ENCODE data around the gene NCAM2.

Gene NCAM2

GRCh38 chr21:21000591-21001175, 2.5 kb downstream of the NCAM2 start:
- H3K4me2 ChIP-seq (ENCODE audit: low read depth, low read length, poor library complexity, severe bottlenecking) = no peak overlapping the region
- H3K9me2 ChIP-seq (replicated peaks; ENCODE audit: low read depth, low read length) = no peaks in the 10 kb centered on the region
- H3F3A ChIP-seq (ENCODE audit: low read depth) = no peaks in the 10 kb centered on the region
- no peaks in the 10 kb centered on the region for H3K36me3 ChIP-seq (ENCODE audit: insufficient read depth, low read length)
- no peak overlapping the region for H2AFZ ChIP-seq (ENCODE audit: low read length)
- TF ChIP-seq, protein P1, sequence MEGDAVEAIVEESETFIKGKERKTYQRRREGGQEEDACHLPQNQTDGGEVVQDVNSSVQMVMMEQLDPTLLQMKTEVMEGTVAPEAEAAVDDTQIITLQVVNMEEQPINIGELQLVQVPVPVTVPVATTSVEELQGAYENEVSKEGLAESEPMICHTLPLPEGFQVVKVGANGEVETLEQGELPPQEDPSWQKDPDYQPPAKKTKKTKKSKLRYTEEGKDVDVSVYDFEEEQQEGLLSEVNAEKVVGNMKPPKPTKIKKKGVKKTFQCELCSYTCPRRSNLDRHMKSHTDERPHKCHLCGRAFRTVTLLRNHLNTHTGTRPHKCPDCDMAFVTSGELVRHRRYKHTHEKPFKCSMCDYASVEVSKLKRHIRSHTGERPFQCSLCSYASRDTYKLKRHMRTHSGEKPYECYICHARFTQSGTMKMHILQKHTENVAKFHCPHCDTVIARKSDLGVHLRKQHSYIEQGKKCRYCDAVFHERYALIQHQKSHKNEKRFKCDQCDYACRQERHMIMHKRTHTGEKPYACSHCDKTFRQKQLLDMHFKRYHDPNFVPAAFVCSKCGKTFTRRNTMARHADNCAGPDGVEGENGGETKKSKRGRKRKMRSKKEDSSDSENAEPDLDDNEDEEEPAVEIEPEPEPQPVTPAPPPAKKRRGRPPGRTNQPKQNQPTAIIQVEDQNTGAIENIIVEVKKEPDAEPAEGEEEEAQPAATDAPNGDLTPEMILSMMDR (conservative IDR thresholded peaks at IDR 0.05; ENCODE audit: low read length) = no peak
- TF ChIP-seq EZH2phosphoT487 (IDR thresholded peaks at IDR 0.05; ENCODE audit: borderline replicate concordance) = no peak
- H3K79me2 ChIP-seq (ENCODE audit: insufficient read depth, low read length) = no peaks in the 10 kb centered on the region
- no peaks in the 10 kb centered on the region for H3K4me1 ChIP-seq (ENCODE audit: insufficient read depth, low read length, poor library complexity, severe bottlenecking)
- no peaks in the 10 kb centered on the region for H4K20me1 ChIP-seq (ENCODE audit: insufficient read depth, low read length, poor library complexity, severe bottlenecking)
- no peaks in the 10 kb centered on the region for H3K9me3 ChIP-seq (ENCODE audit: insufficient read depth, low read depth, low read length)
- no peaks in the 10 kb centered on the region for H3K27me3 ChIP-seq (ENCODE audit: insufficient read depth, low read length, poor library complexity, severe bottlenecking)
- H3K4me3 ChIP-seq (ENCODE audit: low read length, poor library complexity, severe bottlenecking) = no peak overlapping the region
- H3K9ac ChIP-seq (ENCODE audit: low read depth, low read length, poor library complexity, severe bottlenecking) = no peak overlapping the region

- Histone ChIP-seq H3K36me3 (ENCODE audit: insufficient read depth, low read length) (no peaks in the 10 kb centered on the region), H3K27me3 (ENCODE audit: insufficient read depth, low read length, poor library complexity, severe bottlenecking) (no peaks in the 10 kb centered on the region), H2AFZ (ENCODE audit: low read length) (0 out of 2 replicates have a peak overlapping the region, but pooled peaks have one; percentile 36), H4K20me1 (ENCODE audit: insufficient read depth, low read length, poor library complexity, severe bottlenecking) (no peaks in the 10 kb centered on the region), H3K9ac (ENCODE audit: low read depth, low read length, poor library complexity, severe bottlenecking) (no peak overlapping the region), H3K79me2 (ENCODE audit: insufficient read depth, low read length) (no peaks in the 10 kb centered on the region), H3K4me2 (ENCODE audit: low read depth, low read length, poor library complexity, severe bottlenecking) (no peak overlapping the region), H3K9me2 (replicated peaks; ENCODE audit: low read depth, low read length) (no peaks in the 10 kb centered on the region), H3K4me1 (ENCODE audit: insufficient read depth, low read length, poor library complexity, severe bottlenecking) (no peaks in the 10 kb centered on the region), H3K4me3 (ENCODE audit: low read length, poor library complexity, severe bottlenecking) (no peak overlapping the region), H3K9me3 (ENCODE audit: insufficient read depth, low read depth, low read length) (no peaks in the 10 kb centered on the region), H3F3A (ENCODE audit: low read depth) (no peaks in the 10 kb centered on the region)
- TF ChIP-seq, protein P1 (conservative IDR thresholded peaks at IDR 0.05; ENCODE audit: low read length) = no peak
- no peak for TF ChIP-seq EZH2phosphoT487 (IDR thresholded peaks at IDR 0.05; ENCODE audit: borderline replicate concordance)
Observed at GRCh38 chr21:21001591-21002100, 3.4 kb downstream of the NCAM2 start.

- TF ChIP-seq EZH2phosphoT487 (IDR thresholded peaks at IDR 0.05; ENCODE audit: borderline replicate concordance) = no peak
- TF ChIP-seq, protein P1 (conservative IDR thresholded peaks at IDR 0.05; ENCODE audit: low read length) = no peak
- Histone ChIP-seq H3K27me3 (ENCODE audit: insufficient read depth, low read length, poor library complexity, severe bottlenecking) (no peaks in the 10 kb centered on the region), H2AFZ (ENCODE audit: low read length) (peak overlapping the region; percentile 21; the same call in 1 of the 2 replicates), H3K9me3 (ENCODE audit: insufficient read depth, low read depth, low read length) (no peaks in the 10 kb centered on the region), H3K4me1 (ENCODE audit: insufficient read depth, low read length, poor library complexity, severe bottlenecking) (no peaks in the 10 kb centered on the region), H4K20me1 (ENCODE audit: insufficient read depth, low read length, poor library complexity, severe bottlenecking) (no peaks in the 10 kb centered on the region), H3K79me2 (ENCODE audit: insufficient read depth, low read length) (no peaks in the 10 kb centered on the region), H3K4me2 (ENCODE audit: low read depth, low read length, poor library complexity, severe bottlenecking) (no peak overlapping the region), H3F3A (ENCODE audit: low read depth) (no peaks in the 10 kb centered on the region), H3K9me2 (replicated peaks; ENCODE audit: low read depth, low read length) (no peaks in the 10 kb centered on the region), H3K9ac (ENCODE audit: low read depth, low read length, poor library complexity, severe bottlenecking) (no peak overlapping the region), H3K36me3 (ENCODE audit: insufficient read depth, low read length) (no peaks in the 10 kb centered on the region), H3K4me3 (ENCODE audit: low read length, poor library complexity, severe bottlenecking) (no peak overlapping the region)
Observed at GRCh38 chr21:21002153-21002552, 3.9 kb downstream of the NCAM2 start.

Data from Loucy (cell line).